Stimulated activated naive CD8-positive, alpha-beta T cell treated with anti-CD3 and anti-CD28 coated beads, Interleukin-15, amount 100 ng/mL, for 72 hours (primary cell): ENCODE results near the gene PXYLP1.

Experiments used
- ATAC-seq: fragments of 150-1000 bp; cut with Tn5 transposase; 2 replicates; pipeline ENCODE4 v1.10.0; 2021; ENCODE audit warnings: mild to moderate bottlenecking, moderate library complexity
- DNase-seq, 2 donors: peaks; one replicate each; pipeline ENCODE4 v3.0.0; 2021 to 2022
- H3K27ac Mint-ChIP-seq, 2 donors: one replicate each; pipeline ENCODE4 v1.8.0; 2022; ENCODE audit warnings: mild to moderate bottlenecking in 2 of 2, mixed read lengths in 2 of 2, moderate library complexity in 2 of 2
- H3K27me3 Mint-ChIP-seq: one replicate; pipeline ENCODE4 v1.8.0; 2022; ENCODE audit warnings: mixed read lengths
- H3K4me1 Mint-ChIP-seq: one replicate; pipeline ENCODE4 v1.8.0; 2022; ENCODE audit warnings: mild to moderate bottlenecking, mixed read lengths
- H3K4me3 Mint-ChIP-seq, 2 donors: one replicate each; pipeline ENCODE4 v1.8.0; 2022; ENCODE audit warnings: mild to moderate bottlenecking in 2 of 2, mixed read lengths in 2 of 2, moderate library complexity in 1 of 2
- H3K9me3 Mint-ChIP-seq, 2 donors: one replicate each; pipeline ENCODE4 v1.8.0; 2022; ENCODE audit warnings: mixed read lengths in 2 of 2

PXYLP1 gene

GRCh38 chr3:141218162-141218835, 13.3 kb upstream of the PXYLP1 start:
- no peak overlapping the region for H3K27ac Mint-ChIP-seq
- H3K9me3 Mint-ChIP-seq, result peaks cover 2 to 3% of the 10 kb centered on the region in 2 donors
- no peaks in the 10 kb centered on the region for H3K4me1 Mint-ChIP-seq
- DNase-seq (no peak), ATAC-seq (no peak)
- peaks cover 8% of the 10 kb centered on the region for H3K27me3 Mint-ChIP-seq
- H3K4me3 Mint-ChIP-seq, result no peak overlapping the region

GRCh38 chr3:141218926-141219325, 12.7 kb upstream of the PXYLP1 start:
- Mint-ChIP-seq H3K4me3 (no peak overlapping the region), H3K9me3 (peaks cover 7 to 9% of the 10 kb centered on the region in 2 donors), H3K27ac (no peak overlapping the region), H3K4me1 (no peaks in the 10 kb centered on the region), H3K27me3 (peaks cover 8% of the 10 kb centered on the region)
- ATAC-seq (no peak), DNase-seq (no peak)

GRCh38 chr3:141223673-141224166, 7.9 kb upstream of the PXYLP1 start:
- DNase-seq, result no peak
- Mint-ChIP-seq H3K9me3 (peaks cover 7 to 9% of the 10 kb centered on the region in 2 donors), H3K4me3 (no peak overlapping the region), H3K27ac (no peak overlapping the region), H3K27me3 (no peaks in the 10 kb centered on the region), H3K4me1 (no peaks in the 10 kb centered on the region)
- no peak for ATAC-seq

GRCh38 chr3:141225939-141226338, 5.7 kb upstream of the PXYLP1 start:
- Mint-ChIP-seq H3K27me3 (no peaks in the 10 kb centered on the region), H3K27ac (no peak overlapping the region), H3K4me1 (peaks cover 12% of the 10 kb centered on the region), H3K9me3 (peaks cover 7 to 9% of the 10 kb centered on the region in 2 donors), H3K4me3 (no peak overlapping the region)
- DNase-seq (no peak), ATAC-seq (no peak)

- no peak overlapping the region for H3K4me3 Mint-ChIP-seq
- H3K4me1 Mint-ChIP-seq, result peaks cover 14% of the 10 kb centered on the region
- ATAC-seq, result no peak
- peaks cover 7 to 9% of the 10 kb centered on the region in 2 donors for H3K9me3 Mint-ChIP-seq
- no peaks in the 10 kb centered on the region for H3K27me3 Mint-ChIP-seq
- DNase-seq, result no peak
- H3K27ac Mint-ChIP-seq, result no peak overlapping the region
Measured at GRCh38 chr3:141227216-141227615, 4.4 kb upstream of the PXYLP1 start.

GRCh38 chr3:141227752-141228151, 3.9 kb upstream of the PXYLP1 start:
- Mint-ChIP-seq H3K9me3 (peaks cover 7 to 9% of the 10 kb centered on the region in 2 donors), H3K27me3 (no peaks in the 10 kb centered on the region), H3K27ac (no peak overlapping the region), H3K4me3 (no peak overlapping the region), H3K4me1 (peaks cover 18% of the 10 kb centered on the region)
- ATAC-seq, result no peak
- DNase-seq, result no peak

GRCh38 chr3:141228395-141228794, 3.2 kb upstream of the PXYLP1 start:
- Mint-ChIP-seq H3K4me1 (peaks cover 24% of the 10 kb centered on the region), H3K27me3 (no peaks in the 10 kb centered on the region), H3K4me3 (no peak overlapping the region), H3K9me3 (peaks cover 4 to 5% of the 10 kb centered on the region in 2 donors), H3K27ac (no peak overlapping the region)
- DNase-seq (no peak), ATAC-seq (no peak)

- H3K4me3 Mint-ChIP-seq, result no peak overlapping the region
- H3K9me3 Mint-ChIP-seq, result no peaks in the 10 kb centered on the region
- ATAC-seq, result no peak
- no peak for DNase-seq
- H3K27me3 Mint-ChIP-seq, result no peaks in the 10 kb centered on the region
- peaks cover 32% of the 10 kb centered on the region for H3K4me1 Mint-ChIP-seq
- H3K27ac Mint-ChIP-seq, result no peak overlapping the region
Measured at GRCh38 chr3:141229132-141229531, 2.5 kb upstream of the PXYLP1 start.

- peak overlapping the region; percentile 96 to 98 for H3K4me3 Mint-ChIP-seq
- no peaks in the 10 kb centered on the region for H3K27me3 Mint-ChIP-seq
- H3K9me3 Mint-ChIP-seq, result no peaks in the 10 kb centered on the region
- no peak for DNase-seq
- H3K4me1 Mint-ChIP-seq, result peaks cover 42% of the 10 kb centered on the region
- ATAC-seq, result no peak
- peak overlapping the region; percentile 13 to 84 for H3K27ac Mint-ChIP-seq
Measured at GRCh38 chr3:141230293-141230692, 1.3 kb upstream of the PXYLP1 start.

GRCh38 chr3:141231952-141232823, 563 bp downstream of the PXYLP1 start:
- H3K4me1 Mint-ChIP-seq, result peaks cover 56% of the 10 kb centered on the region

GRCh38 chr3:141233457-141234161, 2.0 kb downstream of the PXYLP1 start:
- Mint-ChIP-seq H3K27me3 (no peaks in the 10 kb centered on the region), H3K27ac (no peak overlapping the region), H3K9me3 (no peaks in the 10 kb centered on the region), H3K4me3 (peak overlapping the region in 1 of 2 donors; percentile 82), H3K4me1 (peaks cover 71% of the 10 kb centered on the region)
- ATAC-seq (no peak), DNase-seq (no peak)

More at GRCh38 chr3:141231952-141232823, 563 bp downstream of the PXYLP1 start:
- Mint-ChIP-seq H3K27me3 (no peaks in the 10 kb centered on the region), H3K27ac (peak overlapping the region in 1 of 2 donors; percentile 84), H3K9me3 (no peaks in the 10 kb centered on the region), H3K4me3 (peak overlapping the region; percentile 77 to 82)
- DNase-seq, result peak; percentile 37 to 39
- peak; percentile 33 for ATAC-seq

GRCh38 chr3:141234283-141234682, 2.7 kb downstream of the PXYLP1 start:
- ATAC-seq (no peak), DNase-seq (no peak)
- Mint-ChIP-seq H3K27ac (no peak overlapping the region), H3K4me3 (no peak overlapping the region), H3K9me3 (no peaks in the 10 kb centered on the region), H3K27me3 (no peaks in the 10 kb centered on the region), H3K4me1 (peaks cover 77% of the 10 kb centered on the region)

- Mint-ChIP-seq H3K9me3 (no peaks in the 10 kb centered on the region), H3K4me1 (peaks cover 82% of the 10 kb centered on the region), H3K27me3 (no peaks in the 10 kb centered on the region), H3K4me3 (no peak overlapping the region), H3K27ac (peak overlapping the region in 1 of 2 donors; percentile 49)
- no peak for DNase-seq
- no peak for ATAC-seq
Measured at GRCh38 chr3:141235661-141236171, 4.1 kb downstream of the PXYLP1 start.

- peak overlapping the region in 1 of 2 donors; percentile 31 for H3K27ac Mint-ChIP-seq
- no peaks in the 10 kb centered on the region for H3K9me3 Mint-ChIP-seq
- ATAC-seq (no peak), DNase-seq (no peak)
- peaks cover 84% of the 10 kb centered on the region for H3K4me1 Mint-ChIP-seq
- no peaks in the 10 kb centered on the region for H3K27me3 Mint-ChIP-seq
- peak overlapping the region in 1 of 2 donors; percentile 7 for H3K4me3 Mint-ChIP-seq
Measured at GRCh38 chr3:141236361-141236760, 4.7 kb downstream of the PXYLP1 start.
